Breast epithelium (tissue), 4 donors: ENCODE measurements around the gene KCTD6. TPM values are rescaled to one million over a fixed set of nuclear protein-coding genes. Genes with fewer than 3 reads are reported as not detected.

Source experiments
- DNase-seq, 2 donors: peaks; one replicate each; pipeline ENCODE4 v3.0.0-alpha.2; 2019; ENCODE audit warnings: low spot score in 2 of 2
- H3K27ac ChIP-seq, 2 donors: fragments of 200-600 bp; sonication (generic) in 1 of 2; one replicate each; pipeline ENCODE4 v1.5.1; 2016 to 2019; ENCODE audit warnings: mild to moderate bottlenecking in 1 of 2
- H3K27me3 ChIP-seq, 2 donors: fragments of 200-600 bp; sonication (generic) in 1 of 2; one replicate each; pipeline versions ENCODE4 v1.5.1 to v1.6.0; 2017 to 2019; ENCODE audit warnings: control low read depth in 1 of 2, mild to moderate bottlenecking in 1 of 2
- H3K36me3 ChIP-seq: fragments of 200-600 bp; one replicate; pipeline ENCODE4 v1.5.1; 2019
- H3K4me1 ChIP-seq, 2 donors: fragments of 200-600 bp; sonication (generic); one replicate each; pipeline ENCODE4 v1.5.1; 2016 to 2019; ENCODE audit warnings: control low read depth in 1 of 2
- H3K4me3 ChIP-seq, 3 donors: fragments of 200-600 bp; sonication (generic); 1 replicate in 2 of 3; 2 replicates in 1 of 3; pipeline ENCODE4 v1.5.1; 2016 to 2019; ENCODE audit warnings: mild to moderate bottlenecking in 3 of 3, moderate library complexity in 2 of 3
- H3K9me3 ChIP-seq, 2 donors: fragments of 200-600 bp; sonication (generic) in 1 of 2; one replicate each; pipeline ENCODE4 v1.5.1; 2016 to 2019; ENCODE audit warnings: control low read depth in 1 of 2
- POLR2A ChIP-seq: fragments of 450-650 bp; IDR thresholded peaks from one replicate; pipeline ENCODE4 v1.6.1; 2016; ENCODE audit warnings: antibody characterized with exemption, mild to moderate bottlenecking, moderate library complexity
- POLR2AphosphoS5 ChIP-seq, 3 donors: sonication (generic); formaldehyde crosslinking; IDR thresholded peaks; one replicate each; pipeline ENCODE4 v1.6.1; 2017; ENCODE audit warnings: antibody characterized with exemption in 3 of 3
- intact Hi-C: fragments of 100-400 bp; cut with DNase I; formaldehyde crosslinking; loops from one replicate; pipeline ENCODE4 v1.15.1; 2023; ENCODE audit warnings: low total_unique reads
- total RNA-seq, 3 donors: library from RNA; depleted of rRNA; stranded (reverse); fragments of >200 nt; gene quantifications; one replicate each; pipeline ENCODE4 v1.1.0, GENCODE V29; 2016
- TF ChIP-seq, protein P1 (sequence below), 3 donors: fragments of 450-650 bp; IDR thresholded peaks; one replicate each; pipeline ENCODE4 v1.5.1; 2016 to 2017; ENCODE audit warnings: antibody characterized with exemption in 3 of 3, mild to moderate bottlenecking in 3 of 3, moderate library complexity in 3 of 3

The KCTD6 gene
- total RNA-seq, 3 donors from 2014 or later = 15.4 to 30.7 (median 16.3) TPM

DNA sequence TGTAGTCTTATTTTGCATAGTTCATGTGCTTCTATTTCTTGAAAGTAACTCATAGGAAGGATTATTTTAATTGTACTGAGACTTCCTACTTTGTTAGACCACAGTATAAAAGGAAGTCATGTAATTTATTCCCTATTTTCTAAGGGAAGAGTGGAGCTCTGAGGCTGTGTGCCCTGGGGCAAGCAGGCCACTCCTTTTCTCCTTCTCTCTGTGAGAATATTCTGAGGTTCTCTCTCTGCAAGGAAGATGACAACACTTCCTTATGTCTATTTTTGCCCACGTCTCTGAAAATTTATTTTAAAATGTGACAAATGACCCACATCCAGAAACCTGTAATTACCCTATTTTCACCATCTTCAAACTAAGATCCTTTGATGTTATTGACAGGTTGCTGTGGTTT is 11.0 kb downstream of the KCTD6 start:
- H3K4me1 ChIP-seq = no peaks in the 10 kb centered on the region
- TF ChIP-seq, protein P1, sequence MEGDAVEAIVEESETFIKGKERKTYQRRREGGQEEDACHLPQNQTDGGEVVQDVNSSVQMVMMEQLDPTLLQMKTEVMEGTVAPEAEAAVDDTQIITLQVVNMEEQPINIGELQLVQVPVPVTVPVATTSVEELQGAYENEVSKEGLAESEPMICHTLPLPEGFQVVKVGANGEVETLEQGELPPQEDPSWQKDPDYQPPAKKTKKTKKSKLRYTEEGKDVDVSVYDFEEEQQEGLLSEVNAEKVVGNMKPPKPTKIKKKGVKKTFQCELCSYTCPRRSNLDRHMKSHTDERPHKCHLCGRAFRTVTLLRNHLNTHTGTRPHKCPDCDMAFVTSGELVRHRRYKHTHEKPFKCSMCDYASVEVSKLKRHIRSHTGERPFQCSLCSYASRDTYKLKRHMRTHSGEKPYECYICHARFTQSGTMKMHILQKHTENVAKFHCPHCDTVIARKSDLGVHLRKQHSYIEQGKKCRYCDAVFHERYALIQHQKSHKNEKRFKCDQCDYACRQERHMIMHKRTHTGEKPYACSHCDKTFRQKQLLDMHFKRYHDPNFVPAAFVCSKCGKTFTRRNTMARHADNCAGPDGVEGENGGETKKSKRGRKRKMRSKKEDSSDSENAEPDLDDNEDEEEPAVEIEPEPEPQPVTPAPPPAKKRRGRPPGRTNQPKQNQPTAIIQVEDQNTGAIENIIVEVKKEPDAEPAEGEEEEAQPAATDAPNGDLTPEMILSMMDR (IDR thresholded peaks at IDR 0.05) = no peak
- TF ChIP-seq POLR2AphosphoS5 (IDR thresholded peaks at IDR 0.05) (no peak), POLR2A (no peak)
- no peak overlapping the region for H3K27ac ChIP-seq
- H3K4me3 ChIP-seq = no peak overlapping the region
- H3K9me3 ChIP-seq = no peaks in the 10 kb centered on the region
- H3K27me3 ChIP-seq = no peaks in the 10 kb centered on the region
- no peak for DNase-seq
- intact Hi-C loops = no loop called here
- no peaks in the 10 kb centered on the region for H3K36me3 ChIP-seq

DNA sequence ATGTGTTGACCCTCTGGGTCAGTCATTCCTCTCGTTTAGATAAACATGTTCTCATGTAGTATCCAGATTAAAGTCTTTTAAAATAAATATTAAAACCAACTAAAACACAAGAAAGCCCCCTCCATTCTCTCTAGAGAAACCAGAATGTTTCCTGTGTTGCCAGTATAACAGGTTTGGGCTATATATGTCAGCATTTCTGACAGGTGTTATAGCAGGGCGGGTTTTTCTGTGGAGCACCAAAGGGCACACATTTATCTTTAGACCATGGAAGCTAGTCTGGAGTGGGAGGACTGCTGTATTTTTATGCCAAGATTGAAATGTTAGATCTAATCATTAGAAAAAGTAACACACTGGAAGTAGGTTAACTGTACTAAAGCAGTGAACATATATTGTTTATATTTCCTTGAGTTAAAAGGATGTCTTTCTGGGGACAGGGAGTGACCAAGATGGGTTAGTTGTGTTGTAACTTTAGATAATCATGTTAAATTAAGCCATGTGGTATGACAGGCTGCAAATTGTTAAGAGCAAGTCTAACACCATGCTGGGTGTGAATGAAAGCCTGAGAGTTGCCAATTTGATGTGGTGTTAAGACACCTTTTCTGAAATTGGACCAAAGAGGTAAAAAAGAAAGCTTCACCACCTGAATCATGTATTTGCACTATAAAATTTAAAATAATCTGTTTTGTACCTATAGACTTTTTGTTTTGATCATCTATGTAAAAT is 15.6 kb downstream of the KCTD6 start:
- H3K4me3 ChIP-seq = no peak overlapping the region
- no peaks in the 10 kb centered on the region for H3K9me3 ChIP-seq
- no peak overlapping the region for H3K27ac ChIP-seq
- H3K27me3 ChIP-seq = no peaks in the 10 kb centered on the region
- TF ChIP-seq POLR2AphosphoS5 (IDR thresholded peaks at IDR 0.05) (no peak), POLR2A (no peak)
- TF ChIP-seq, protein P1 (IDR thresholded peaks at IDR 0.05) = no peak
- intact Hi-C loops = no loop called here
- no peak for DNase-seq
- no peaks in the 10 kb centered on the region for H3K4me1 ChIP-seq
- H3K36me3 ChIP-seq = no peaks in the 10 kb centered on the region

DNA sequence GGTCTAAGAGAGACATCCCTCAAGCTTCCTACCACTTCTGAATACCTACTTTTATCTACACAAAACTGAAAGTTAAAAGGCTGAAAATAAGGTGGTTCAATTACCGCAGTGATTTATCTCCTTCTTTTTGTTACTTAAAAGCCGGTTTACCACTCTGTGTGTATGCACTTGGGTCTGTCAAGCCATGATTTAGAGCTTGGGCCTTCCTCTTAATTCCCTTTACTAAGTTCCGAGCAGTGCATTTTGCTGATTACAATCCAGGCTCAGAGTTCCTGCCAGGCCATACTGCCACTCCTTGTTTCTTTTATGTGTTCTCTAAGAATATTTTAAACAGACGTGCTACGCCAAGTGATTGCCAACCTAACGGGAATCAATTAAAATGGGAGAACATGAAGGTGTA is 16.5 kb downstream of the KCTD6 start:
- intact Hi-C loops = no loop called here
- H3K36me3 ChIP-seq = no peaks in the 10 kb centered on the region
- H3K4me1 ChIP-seq = no peaks in the 10 kb centered on the region
- DNase-seq = no peak
- H3K9me3 ChIP-seq = no peaks in the 10 kb centered on the region
- H3K27ac ChIP-seq = no peak overlapping the region
- no peaks in the 10 kb centered on the region for H3K27me3 ChIP-seq
- H3K4me3 ChIP-seq = no peak overlapping the region
- TF ChIP-seq POLR2AphosphoS5 (IDR thresholded peaks at IDR 0.05) (no peak), POLR2A (no peak)
- TF ChIP-seq, protein P1 (IDR thresholded peaks at IDR 0.05) = no peak

DNA sequence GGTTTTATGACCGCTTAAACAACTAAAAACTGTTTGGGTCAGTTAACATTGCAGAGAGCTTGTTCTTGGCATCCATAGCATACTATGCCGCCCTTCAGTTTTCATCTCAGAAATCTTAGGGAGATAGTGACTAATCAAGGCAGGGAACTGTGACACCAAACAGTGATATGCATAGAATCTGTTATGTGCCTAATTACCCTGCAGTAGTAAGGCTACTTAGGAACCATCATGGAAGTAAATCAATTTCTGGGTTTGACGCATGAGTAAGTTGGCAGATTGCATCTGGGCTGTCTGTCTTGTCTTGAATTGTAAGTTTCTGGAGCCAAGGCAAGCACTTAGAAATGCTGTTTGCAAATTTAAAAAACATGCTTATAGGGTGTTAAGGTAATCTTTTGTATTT is 22.5 kb downstream of the KCTD6 start:
- intact Hi-C loops = no loop called here
- Histone ChIP-seq H3K4me1 (no peaks in the 10 kb centered on the region), H3K27me3 (no peaks in the 10 kb centered on the region), H3K27ac (no peak overlapping the region), H3K4me3 (no peak overlapping the region), H3K36me3 (no peaks in the 10 kb centered on the region), H3K9me3 (no peaks in the 10 kb centered on the region)
- TF ChIP-seq POLR2A (no peak), POLR2AphosphoS5 (IDR thresholded peaks at IDR 0.05) (no peak)
- TF ChIP-seq, protein P1 (IDR thresholded peaks at IDR 0.05) = no peak
- no peak for DNase-seq

DNA sequence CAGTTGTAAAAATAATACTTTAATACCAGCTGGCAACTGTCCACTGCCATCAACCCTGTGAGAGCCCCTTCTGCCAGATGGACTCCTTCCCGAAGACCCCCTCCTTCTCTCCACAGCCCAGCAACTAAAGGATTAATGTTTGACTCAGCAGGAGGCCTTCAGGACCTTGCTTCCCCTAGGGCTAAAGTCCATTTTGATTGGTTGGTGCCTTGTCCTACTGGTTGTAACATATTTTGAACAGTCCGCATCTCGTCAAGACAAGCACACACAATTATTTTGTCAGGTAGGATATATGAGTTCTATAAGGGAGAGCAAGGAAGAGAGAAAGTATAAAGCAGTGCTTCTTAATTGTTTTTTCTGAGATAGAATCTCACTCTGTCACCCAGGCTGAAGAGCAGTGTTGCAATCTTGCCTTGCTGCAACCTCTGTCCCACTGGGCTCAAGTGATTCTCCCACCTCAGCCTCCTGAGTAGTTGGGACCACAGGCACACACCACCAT is 26.4 kb downstream of the KCTD6 start:
- Histone ChIP-seq H3K27ac (no peak overlapping the region), H3K27me3 (no peaks in the 10 kb centered on the region), H3K4me3 (no peak overlapping the region), H3K4me1 (no peaks in the 10 kb centered on the region), H3K36me3 (no peaks in the 10 kb centered on the region), H3K9me3 (no peaks in the 10 kb centered on the region)
- DNase-seq = no peak
- no peak for TF ChIP-seq POLR2A
- TF ChIP-seq POLR2AphosphoS5 (IDR thresholded peaks at IDR 0.05) = no peak
- TF ChIP-seq, protein P1 (IDR thresholded peaks at IDR 0.05) = no peak
- intact Hi-C loops = no loop called here
